ENCODE measurements around the gene LAMTOR3.
"Not testable (repeated sequence)": the region's sequence is repeated elsewhere in the genome, so short reads cannot be mapped to it uniquely, and the experiment has no call there.

LAMTOR3 gene

DNA sequence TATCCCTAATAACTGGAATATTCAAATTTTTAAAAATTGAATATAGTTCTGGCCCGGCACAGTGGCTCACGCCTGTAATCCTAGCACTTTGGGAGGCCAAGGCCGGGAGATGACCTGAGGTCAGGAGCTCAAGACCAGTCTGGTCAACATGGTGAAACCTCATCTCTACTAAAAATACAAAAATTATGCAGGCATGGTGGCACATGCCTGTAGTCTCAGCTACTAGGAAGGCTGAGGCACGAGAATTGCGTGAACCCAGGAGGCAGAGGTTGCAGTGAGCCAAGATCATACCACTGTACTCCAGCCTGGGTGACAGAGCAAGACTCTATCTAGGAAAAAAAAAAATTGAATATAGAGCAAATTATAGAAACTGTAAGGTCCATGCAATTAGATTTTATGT is 64.2 kb downstream of the LAMTOR3 start:
- not testable (repeated sequence) for H3K27ac ChIP-seq (ENCODE audit: low read length); H3K4me3 ChIP-seq (ENCODE audit: low read depth in 1 of 2, low read length in 2 of 2); H3K9me3 ChIP-seq (ENCODE audit: control insufficient read depth in 1 of 2, low read length in 2 of 2); H3K36me3 ChIP-seq (ENCODE audit: control insufficient read depth in 1 of 2, insufficient read depth in 2 of 2, low read length in 2 of 2); H3K4me1 ChIP-seq (ENCODE audit: control insufficient read depth in 1 of 2, insufficient read depth in 2 of 2, low read length in 2 of 2); H3K27me3 ChIP-seq (ENCODE audit: low read depth, low read length)

DNA sequence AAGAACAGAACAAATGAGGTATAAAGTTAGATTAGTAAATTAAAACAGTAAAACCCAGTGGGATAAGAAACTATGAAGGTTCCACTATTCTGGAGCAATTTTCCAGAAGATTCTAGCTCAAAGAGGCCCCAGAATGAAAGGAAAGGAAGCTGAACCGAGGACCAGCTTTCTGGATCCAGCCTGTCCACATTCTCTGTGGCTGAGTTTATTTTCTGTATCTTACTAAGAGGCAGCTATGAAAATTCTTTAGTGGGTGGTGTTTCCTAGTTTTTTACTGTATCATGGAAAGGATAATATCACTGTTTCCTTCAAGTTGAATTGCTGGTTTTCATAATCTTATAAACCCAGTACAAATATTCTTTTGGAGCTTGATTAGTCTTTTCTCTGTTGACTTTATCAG is 65.8 kb downstream of the LAMTOR3 start:
- Histone ChIP-seq H3K27me3 (ENCODE audit: low read depth, low read length) (no peaks in the 10 kb centered on the region), H3K9me3 (ENCODE audit: control insufficient read depth in 1 of 2, low read length in 2 of 2) (no peaks in the 10 kb centered on the region), H3K4me3 (ENCODE audit: low read depth in 1 of 2, low read length in 2 of 2) (no peak overlapping the region), H3K4me1 (ENCODE audit: control insufficient read depth in 1 of 2, insufficient read depth in 2 of 2, low read length in 2 of 2) (no peaks in the 10 kb centered on the region), H3K27ac (ENCODE audit: low read length) (no peak overlapping the region), H3K36me3 (ENCODE audit: control insufficient read depth in 1 of 2, insufficient read depth in 2 of 2, low read length in 2 of 2) (no peaks in the 10 kb centered on the region)
